ENCODE data around the gene MAP3K15.

MAP3K15 gene

DNA sequence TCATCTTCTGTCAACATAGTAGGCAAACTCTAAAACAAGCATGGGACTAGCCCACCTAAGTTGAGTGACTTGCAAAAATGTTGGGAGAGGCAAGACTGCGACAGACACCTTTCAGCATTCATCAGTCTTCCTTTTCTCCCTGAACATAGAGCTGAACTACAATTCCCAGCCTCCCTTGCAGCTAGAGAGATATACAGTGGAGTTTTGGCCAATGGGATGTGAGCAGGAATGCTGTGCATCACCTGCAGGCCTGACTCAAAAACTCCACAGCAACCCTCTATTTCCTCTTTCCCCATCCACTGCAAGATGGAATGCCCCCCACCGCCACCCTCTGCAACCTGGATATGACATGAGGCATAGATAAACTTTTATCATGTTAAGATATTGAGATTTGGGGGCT is 105.0 kb downstream of the MAP3K15 start:
- H3K36me3 Mint-ChIP-seq = no peaks in the 10 kb centered on the region
- H3K27me3 Mint-ChIP-seq = peaks cover 6 to 11% of the 10 kb centered on the region in 2 donors
- DNase-seq (no peak), ATAC-seq (replicated peaks) (no peak)
- peaks cover 0 to 4% of the 10 kb centered on the region in 2 donors for H3K9me3 Mint-ChIP-seq
- no peak overlapping the region for H3K4me3 Mint-ChIP-seq
- no peaks in the 10 kb centered on the region for H3K4me1 Mint-ChIP-seq
- H3K27ac Mint-ChIP-seq = no peak overlapping the region

DNA sequence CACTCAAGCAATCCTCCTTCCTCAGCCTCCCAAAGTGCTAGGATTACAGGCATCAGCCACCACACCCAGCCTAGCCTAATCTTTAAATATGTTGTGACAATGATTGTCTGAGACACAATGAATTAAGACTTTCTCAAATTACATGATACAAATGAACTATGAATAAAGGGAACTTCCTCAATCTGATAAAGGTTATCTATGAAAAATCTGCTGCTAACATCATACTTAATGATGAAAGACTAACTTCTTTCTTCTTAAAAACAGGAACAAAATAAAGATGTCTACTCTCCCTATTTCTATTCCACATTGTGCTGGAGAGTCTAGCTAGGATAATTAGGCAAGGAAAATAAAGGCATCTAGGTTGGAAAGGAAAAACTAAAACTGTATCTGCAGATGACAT is 111.6 kb downstream of the MAP3K15 start:
- DNase-seq = no peak
- no peaks in the 10 kb centered on the region for H3K4me1 Mint-ChIP-seq
- H3K9me3 Mint-ChIP-seq = no peaks in the 10 kb centered on the region
- no peak overlapping the region for H3K27ac Mint-ChIP-seq
- peaks cover 0 to 6% of the 10 kb centered on the region in 2 donors for H3K27me3 Mint-ChIP-seq
- ATAC-seq (replicated peaks) = no peak
- H3K36me3 Mint-ChIP-seq = no peaks in the 10 kb centered on the region
- no peak overlapping the region for H3K4me3 Mint-ChIP-seq

- H3K27ac Mint-ChIP-seq = no peak overlapping the region
- no peaks in the 10 kb centered on the region for H3K27me3 Mint-ChIP-seq
- no peaks in the 10 kb centered on the region for H3K4me1 Mint-ChIP-seq
- no peak overlapping the region for H3K4me3 Mint-ChIP-seq
- H3K36me3 Mint-ChIP-seq = no peaks in the 10 kb centered on the region
- H3K9me3 Mint-ChIP-seq = no peaks in the 10 kb centered on the region
- ATAC-seq (replicated peaks) (no peak), DNase-seq (no peak)
These were observed 122.6 kb downstream of the MAP3K15 start for GRCh38 chrX:19392703-19393102.

DNA sequence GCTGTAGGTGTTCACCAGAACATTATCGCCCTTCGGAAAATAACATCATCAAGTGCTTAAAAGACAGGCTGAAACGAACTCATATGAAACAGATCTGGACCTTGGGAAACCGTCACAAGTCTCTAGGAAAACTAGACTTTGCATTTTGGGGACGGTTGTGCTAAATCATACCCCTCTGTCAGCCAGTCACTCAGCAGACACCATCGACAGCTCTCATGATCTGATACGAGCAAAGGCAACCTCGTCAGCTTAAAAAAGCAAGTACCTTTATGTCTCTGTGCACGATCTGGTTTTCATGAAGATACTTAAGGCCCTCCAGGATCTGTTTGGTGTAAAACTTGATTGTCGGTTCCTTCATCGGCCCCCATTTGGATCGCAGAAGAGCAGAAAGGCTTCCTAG is 123.2 kb downstream of the MAP3K15 start:
- no peaks in the 10 kb centered on the region for H3K27me3 Mint-ChIP-seq
- no peaks in the 10 kb centered on the region for H3K9me3 Mint-ChIP-seq
- DNase-seq (no peak), ATAC-seq (replicated peaks) (no peak)
- no peaks in the 10 kb centered on the region for H3K36me3 Mint-ChIP-seq
- no peaks in the 10 kb centered on the region for H3K4me1 Mint-ChIP-seq
- H3K4me3 Mint-ChIP-seq = no peak overlapping the region
- H3K27ac Mint-ChIP-seq = no peak overlapping the region

GRCh38 chrX:19389227-19389845 is 126.0 kb downstream of the MAP3K15 start:
- Mint-ChIP-seq H3K4me1 (no peaks in the 10 kb centered on the region), H3K27ac (no peak overlapping the region), H3K27me3 (no peaks in the 10 kb centered on the region), H3K36me3 (no peaks in the 10 kb centered on the region), H3K9me3 (no peaks in the 10 kb centered on the region), H3K4me3 (no peak overlapping the region)
- no peak for DNase-seq
- ATAC-seq (replicated peaks) = no peak

DNA sequence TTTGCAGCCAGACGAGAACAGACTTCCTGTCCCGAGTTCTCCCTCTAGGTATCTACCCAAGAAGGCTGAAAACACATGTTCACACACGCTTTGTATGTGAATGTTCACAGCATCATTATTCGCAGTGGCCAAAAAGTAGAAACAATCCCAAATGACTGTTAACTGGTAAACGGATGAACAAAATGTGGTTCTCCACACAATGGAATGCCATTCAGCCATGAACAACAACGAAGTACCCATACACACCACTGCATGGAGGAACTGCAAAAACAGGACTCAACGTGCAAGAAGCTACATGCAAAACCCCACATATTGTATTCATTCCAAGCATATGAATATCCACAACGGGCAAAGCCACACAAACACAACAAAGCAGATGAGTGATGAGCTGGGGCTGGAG is 126.6 kb downstream of the MAP3K15 start:
- no peak overlapping the region for H3K27ac Mint-ChIP-seq
- H3K36me3 Mint-ChIP-seq = no peaks in the 10 kb centered on the region
- H3K4me1 Mint-ChIP-seq = no peaks in the 10 kb centered on the region
- H3K4me3 Mint-ChIP-seq = no peak overlapping the region
- DNase-seq (no peak), ATAC-seq (replicated peaks) (no peak)
- no peaks in the 10 kb centered on the region for H3K9me3 Mint-ChIP-seq
- no peaks in the 10 kb centered on the region for H3K27me3 Mint-ChIP-seq

DNA sequence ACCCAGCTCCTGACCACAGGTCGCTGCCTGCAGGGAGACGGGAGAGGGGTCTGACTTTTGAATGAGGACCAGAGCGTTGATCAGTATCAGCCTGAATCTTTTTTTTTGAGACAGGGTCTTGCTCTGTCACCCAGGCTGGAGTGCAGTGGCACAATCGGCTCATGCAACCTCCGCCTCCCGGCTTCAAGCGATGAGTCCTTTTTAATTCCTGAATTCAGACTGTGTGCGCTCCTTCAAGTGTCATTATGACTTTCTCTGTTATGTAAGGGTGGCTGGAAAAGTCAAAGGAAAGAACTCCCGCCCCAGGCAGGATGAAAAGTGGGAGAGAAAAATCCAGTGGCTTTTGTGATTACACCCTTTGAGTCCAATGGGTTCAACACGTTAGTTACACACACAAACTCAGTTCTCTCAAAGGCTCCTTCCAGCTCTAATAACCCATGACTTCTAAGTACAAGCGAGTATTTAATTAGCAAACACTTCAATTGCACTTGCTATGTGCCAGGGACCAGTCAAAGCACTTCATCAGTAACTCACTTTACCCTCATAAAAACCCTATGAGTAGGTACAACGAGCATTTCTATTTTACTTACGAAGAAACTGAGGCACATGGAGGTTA is 127.1 kb downstream of the MAP3K15 start:
- Mint-ChIP-seq H3K9me3 (no peaks in the 10 kb centered on the region), H3K27ac (no peak overlapping the region), H3K4me3 (no peak overlapping the region), H3K27me3 (no peaks in the 10 kb centered on the region), H3K36me3 (no peaks in the 10 kb centered on the region), H3K4me1 (no peaks in the 10 kb centered on the region)
- DNase-seq (no peak), ATAC-seq (replicated peaks) (no peak)

DNA sequence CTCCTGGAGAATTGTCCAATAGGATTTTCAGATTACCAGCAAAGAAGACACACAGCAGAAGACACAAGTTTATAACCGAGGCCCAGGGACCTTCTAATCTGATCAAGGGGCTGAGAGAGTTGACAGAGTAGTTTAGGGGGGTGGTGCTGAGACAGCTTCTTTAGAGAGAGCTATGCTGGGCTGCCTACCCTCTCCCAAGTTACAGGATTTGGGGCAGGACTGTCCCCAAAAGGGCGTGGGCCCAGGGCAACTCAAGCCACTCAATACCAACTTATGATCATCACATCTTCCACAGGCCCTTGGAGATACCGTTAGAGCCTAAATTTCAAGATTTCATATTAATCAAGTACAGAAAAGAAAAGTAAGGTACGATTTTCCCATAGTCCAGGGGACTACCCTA is 128.6 kb downstream of the MAP3K15 start:
- no peaks in the 10 kb centered on the region for H3K36me3 Mint-ChIP-seq

DNA sequence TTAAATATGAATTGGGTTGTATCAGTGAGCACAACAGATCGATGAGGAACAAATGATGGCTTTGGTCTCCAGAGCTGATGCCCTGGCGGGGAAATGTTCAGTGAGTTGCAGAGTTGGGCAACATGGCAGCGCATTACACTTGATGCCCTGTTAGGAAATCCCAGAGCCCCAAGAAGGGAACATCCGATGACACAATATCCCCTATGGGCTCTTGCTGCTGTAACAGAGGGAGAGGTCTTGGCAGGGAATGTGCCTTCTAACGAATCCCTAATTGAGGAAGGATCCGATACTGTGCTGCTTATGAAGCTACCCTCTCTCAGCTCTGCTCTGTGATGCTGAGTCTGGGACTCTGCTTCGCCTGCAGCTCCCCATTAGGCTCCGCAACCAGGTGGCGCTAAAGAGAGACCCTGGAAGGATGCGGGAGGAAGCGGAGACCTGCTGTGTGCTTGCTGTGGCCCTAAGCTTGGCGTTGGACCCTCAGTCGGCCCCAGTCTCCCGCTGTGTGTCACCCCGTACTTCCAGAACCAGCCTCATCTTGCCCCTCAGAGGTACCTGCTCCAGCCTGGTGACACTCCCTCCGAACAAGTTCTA is 132.7 kb downstream of the MAP3K15 start:
- peaks cover 0 to 11% of the 10 kb centered on the region in 2 donors for H3K27me3 Mint-ChIP-seq
- H3K36me3 Mint-ChIP-seq = no peaks in the 10 kb centered on the region
- DNase-seq (peak; percentile 15), ATAC-seq (replicated peaks) (peak; percentile 77 to 81)
- no peak overlapping the region for H3K4me3 Mint-ChIP-seq
- no peaks in the 10 kb centered on the region for H3K4me1 Mint-ChIP-seq
- no peaks in the 10 kb centered on the region for H3K9me3 Mint-ChIP-seq
- H3K27ac Mint-ChIP-seq = no peak overlapping the region

More for the DNA sequence above, 128.6 kb downstream of the MAP3K15 start:
- no peaks in the 10 kb centered on the region for H3K4me1 Mint-ChIP-seq
- no peak overlapping the region for H3K4me3 Mint-ChIP-seq
- peaks cover 0 to under 1% of the 10 kb centered on the region in 2 donors for H3K27me3 Mint-ChIP-seq
- no peak overlapping the region for H3K27ac Mint-ChIP-seq
- ATAC-seq (replicated peaks) (no peak), DNase-seq (no peak)
- no peaks in the 10 kb centered on the region for H3K9me3 Mint-ChIP-seq

- no peak for ATAC-seq (replicated peaks)
- H3K36me3 Mint-ChIP-seq = no peaks in the 10 kb centered on the region
- H3K27me3 Mint-ChIP-seq = peaks cover 0 to 11% of the 10 kb centered on the region in 2 donors
- H3K4me1 Mint-ChIP-seq = no peaks in the 10 kb centered on the region
- no peak overlapping the region for H3K27ac Mint-ChIP-seq
- no peak overlapping the region for H3K4me3 Mint-ChIP-seq
- no peak for DNase-seq
- H3K9me3 Mint-ChIP-seq = no peaks in the 10 kb centered on the region
These were observed 134.0 kb downstream of the MAP3K15 start for GRCh38 chrX:19381326-19381725.

DNA sequence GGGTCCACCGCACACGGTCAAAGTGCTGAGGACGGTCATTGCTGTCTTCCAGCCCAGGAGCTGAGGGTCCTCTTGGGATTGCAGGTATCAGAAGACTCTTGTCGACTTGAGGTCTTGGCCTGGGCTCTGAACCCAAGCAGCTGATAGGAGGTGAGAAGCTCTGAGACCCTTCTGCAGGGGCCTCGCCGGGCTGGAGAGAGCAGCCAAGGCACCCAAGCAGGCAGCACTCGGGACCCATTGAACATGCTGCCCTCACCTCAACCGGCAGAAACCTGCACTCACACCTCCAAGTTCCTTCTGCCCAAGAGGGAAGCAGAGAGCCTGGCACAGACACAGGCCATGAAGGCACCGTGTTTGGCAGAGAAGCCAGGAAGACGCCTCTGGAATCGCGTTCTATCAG is 137.5 kb downstream of the MAP3K15 start:
- Mint-ChIP-seq H3K4me1 (peaks cover under 1 to 1% of the 10 kb centered on the region in 2 donors), H3K9me3 (no peaks in the 10 kb centered on the region), H3K27ac (no peak overlapping the region), H3K4me3 (no peak overlapping the region), H3K27me3 (peaks cover 0 to 11% of the 10 kb centered on the region in 2 donors), H3K36me3 (no peaks in the 10 kb centered on the region)
- ATAC-seq (replicated peaks) = no peak
- DNase-seq = no peak

- no peaks in the 10 kb centered on the region for H3K9me3 Mint-ChIP-seq
- H3K4me3 Mint-ChIP-seq = no peak overlapping the region
- no peak overlapping the region for H3K27ac Mint-ChIP-seq
- no peaks in the 10 kb centered on the region for H3K27me3 Mint-ChIP-seq
- H3K36me3 Mint-ChIP-seq = no peaks in the 10 kb centered on the region
- ATAC-seq (replicated peaks) (no peak), DNase-seq (no peak)
- peaks cover 6 to 9% of the 10 kb centered on the region in 2 donors for H3K4me1 Mint-ChIP-seq
These were observed 139.8 kb downstream of the MAP3K15 start for GRCh38 chrX:19375546-19375945.

DNA sequence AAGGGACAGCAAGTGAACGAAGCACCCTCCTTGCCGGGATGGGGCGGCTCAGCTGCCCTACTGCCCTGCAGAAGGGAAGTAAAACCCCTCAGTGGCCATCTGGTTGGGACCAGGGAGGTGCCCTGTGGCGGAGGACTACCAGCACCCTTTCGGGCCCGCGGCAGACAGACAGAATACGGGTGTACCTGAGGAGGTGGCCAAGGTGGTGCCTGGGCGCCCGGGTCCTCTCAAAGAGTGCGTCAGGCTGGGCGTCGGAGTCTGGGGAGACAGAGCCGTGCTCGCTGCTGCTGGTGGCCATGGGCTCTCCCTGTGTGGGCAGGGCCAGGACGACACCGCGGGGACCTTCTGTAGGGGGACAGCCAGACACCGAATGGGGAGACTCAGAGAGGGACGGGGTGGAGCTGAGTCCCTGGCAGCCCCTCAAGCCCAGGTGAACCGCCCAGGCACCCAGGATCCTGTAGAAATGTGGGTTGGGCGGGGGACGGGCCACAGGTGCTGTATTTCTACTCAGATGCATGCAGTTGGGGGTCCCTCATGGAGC is 141.9 kb downstream of the MAP3K15 start:
- ATAC-seq (replicated peaks) = no peak
- peak overlapping the region; percentile 84 to 86 for H3K4me3 Mint-ChIP-seq
- H3K36me3 Mint-ChIP-seq = peaks cover 0 to 3% of the 10 kb centered on the region in 2 donors
- peak overlapping the region; percentile 31 for H3K27ac Mint-ChIP-seq
- peaks cover 6 to 9% of the 10 kb centered on the region in 2 donors for H3K4me1 Mint-ChIP-seq
- no peaks in the 10 kb centered on the region for H3K9me3 Mint-ChIP-seq
- DNase-seq = no peak
- H3K27me3 Mint-ChIP-seq = no peaks in the 10 kb centered on the region

DNA sequence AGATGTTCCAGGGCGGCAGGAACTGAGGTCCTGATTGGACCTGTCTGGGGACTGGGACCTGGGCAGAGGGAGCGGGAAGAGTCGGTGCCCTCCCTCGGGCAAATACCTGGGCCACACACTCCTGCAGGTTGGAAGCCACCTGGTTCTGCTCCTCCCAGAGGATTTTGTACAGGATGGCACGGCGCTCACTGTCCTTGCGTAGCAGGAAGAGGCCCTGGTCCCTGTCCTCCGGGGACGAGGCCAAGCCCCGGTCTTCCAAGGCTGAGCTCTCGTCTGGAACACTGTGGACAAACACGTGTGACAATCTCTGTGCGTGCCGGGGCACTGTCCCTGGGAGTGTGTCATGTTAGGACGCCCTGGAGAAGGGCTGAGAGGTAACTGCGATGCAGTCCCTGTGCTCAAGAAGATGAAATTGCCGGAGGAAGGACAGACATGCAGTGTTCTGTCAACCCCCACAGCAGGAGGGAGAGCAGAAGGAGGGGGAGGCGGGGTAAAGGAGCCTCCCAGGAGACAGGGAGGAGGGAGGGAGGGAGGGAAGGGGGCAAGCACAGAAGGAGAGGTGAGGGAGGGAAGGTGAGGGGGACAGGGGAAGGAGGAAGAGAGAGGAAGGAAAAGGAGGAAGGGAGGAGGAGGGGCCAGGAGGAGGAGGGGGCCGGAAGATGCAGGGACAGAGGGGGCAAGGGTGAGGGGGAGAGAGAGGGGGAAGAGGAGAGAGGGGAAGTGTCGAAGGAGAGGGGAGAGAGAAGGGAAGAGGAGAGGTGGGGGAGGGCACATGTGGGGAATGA is 142.6 kb downstream of the MAP3K15 start:
- DNase-seq = no peak

More for the DNA sequence above, 142.6 kb downstream of the MAP3K15 start:
- H3K9me3 Mint-ChIP-seq = no peaks in the 10 kb centered on the region
- H3K4me3 Mint-ChIP-seq = peak overlapping the region; percentile 84 to 86
- peaks cover 0 to 6% of the 10 kb centered on the region in 2 donors for H3K36me3 Mint-ChIP-seq
- H3K27me3 Mint-ChIP-seq = no peaks in the 10 kb centered on the region
- ATAC-seq (replicated peaks) = peak; percentile 48 to 54
- H3K4me1 Mint-ChIP-seq = peaks cover 6 to 9% of the 10 kb centered on the region in 2 donors
- H3K27ac Mint-ChIP-seq = peak overlapping the region; percentile 68

Data from stimulated activated naive B cell treated with anti-CD40 and anti-IgM and Interleukin-4, amounts not matched to agents 10 μg/mL and 1 μg/mL and 100 μg/mL, for 72 hours (primary cell).